ENCODE measurements around the gene MCF2L2. TPM values are rescaled to one million over a fixed set of nuclear protein-coding genes. Genes with fewer than 3 reads are reported as not detected.

MCF2L2 gene
- total RNA-seq, 1 experiment from 2014 or later, result 1.7 TPM

DNA sequence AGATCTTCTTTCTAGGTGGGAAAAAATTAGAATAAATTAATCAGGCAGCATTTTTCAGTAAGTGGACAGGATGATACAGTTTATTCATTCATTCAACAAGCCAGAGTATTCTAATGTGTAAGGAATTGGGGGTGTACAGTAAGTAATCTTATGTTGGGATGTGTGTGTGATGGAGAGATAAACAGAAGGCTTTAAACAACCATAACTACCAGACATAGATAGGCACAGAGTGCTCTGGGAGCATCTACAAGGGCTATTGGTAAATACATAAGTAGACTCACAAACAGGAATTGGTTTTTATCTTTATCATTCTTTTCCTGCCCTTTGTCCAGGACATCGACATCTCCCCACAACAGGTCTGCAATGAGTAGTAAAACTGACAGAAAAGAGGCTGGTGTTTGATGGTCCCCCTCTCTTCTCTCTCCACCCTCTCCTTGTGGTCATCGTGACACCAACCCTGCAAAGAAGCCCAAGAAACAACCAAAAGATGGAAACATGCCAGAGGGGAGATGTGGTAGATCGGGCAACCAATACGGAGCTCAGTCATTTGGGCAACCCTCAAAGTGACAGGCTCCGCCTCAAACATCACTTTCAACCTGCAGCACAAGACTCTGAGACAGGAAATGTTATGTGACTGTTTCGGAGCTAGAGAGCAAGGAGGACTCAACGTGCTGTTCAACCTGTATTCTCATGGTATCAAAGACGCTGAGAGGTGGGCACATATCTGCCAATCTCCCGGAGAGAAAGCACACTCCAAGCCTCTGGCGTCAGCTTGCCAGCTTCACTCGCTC lies 204.0 kb downstream of the MCF2L2 start:
- Histone ChIP-seq H2AFZ (no peak overlapping the region), H3K79me2 (ENCODE audit: low read depth) (no peaks in the 10 kb centered on the region), H3K27me3 (ENCODE audit: insufficient read depth, low read depth) (no peaks in the 10 kb centered on the region), H3K9me2 (ENCODE audit: insufficient read depth) (no peaks in the 10 kb centered on the region), H3F3A (ENCODE audit: insufficient read depth, low read depth) (no peaks in the 10 kb centered on the region), H3K4me1 (replicated peaks; ENCODE audit: insufficient read depth) (no peaks in the 10 kb centered on the region), H3K4me3 (no peak overlapping the region), H3K27ac (no peak overlapping the region), H4K20me1 (ENCODE audit: insufficient read depth) (no peaks in the 10 kb centered on the region), H3K36me3 (ENCODE audit: low read depth) (no peaks in the 10 kb centered on the region), H3K9me3 (ENCODE audit: insufficient read depth, low read depth) (no peaks in the 10 kb centered on the region), H3K4me2 (no peak overlapping the region)
- POLR2A ChIA-PET (ENCODE audit: unreplicated experiment), result interaction anchor here (0.9 kb wide), 1 partner anchor 14 kb away, joined by 8 read pairs; no protein-coding TSS in a partner anchor
- BruUV-seq (replicated peaks), result no TSS peak
- intact Hi-C loops (cut with micrococcal nuclease; ENCODE audit: unreplicated experiment), result no loop called here
- CTCF ChIA-PET, result no interaction called here
- no peak for DNase-seq
- TF ChIP-seq CTCF (conservative IDR thresholded peaks at IDR 0.05) (no peak), EZH2 (IDR thresholded peaks at IDR 0.05; ENCODE audit: low read depth) (no peak)

DNA sequence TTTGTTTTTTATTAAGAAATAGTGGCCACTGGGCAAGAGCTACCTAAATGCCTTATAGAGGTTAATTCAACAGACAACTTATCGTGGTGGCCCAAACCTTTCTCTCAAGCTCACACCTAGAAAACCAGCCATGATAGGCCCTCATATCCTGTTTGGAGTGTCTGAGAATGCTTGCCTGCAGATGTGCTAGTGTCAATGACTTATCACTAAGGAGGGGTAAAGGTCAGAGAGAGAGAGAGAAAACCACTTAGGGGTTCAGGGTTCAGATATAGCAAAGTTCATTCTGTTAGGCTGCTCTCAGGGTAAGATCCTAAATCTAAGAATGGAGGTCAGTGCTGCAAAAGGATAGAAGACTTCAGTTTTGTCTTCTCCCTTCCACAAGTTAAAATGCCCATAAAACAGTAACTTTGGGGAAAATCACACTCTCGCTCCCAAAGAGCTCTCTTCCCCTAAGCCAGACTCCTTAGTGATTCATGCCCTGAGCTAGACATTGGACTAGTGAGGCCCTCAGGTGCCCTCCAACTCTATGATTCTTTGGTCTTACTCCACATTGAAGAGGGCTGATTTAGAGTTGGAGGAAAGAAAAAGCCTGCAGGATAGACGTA lies 205.7 kb downstream of the MCF2L2 start:
- TF ChIP-seq CTCF (conservative IDR thresholded peaks at IDR 0.05) (no peak), EZH2 (IDR thresholded peaks at IDR 0.05; ENCODE audit: low read depth) (no peak)
- no peaks in the 10 kb centered on the region for H3K36me3 ChIP-seq (ENCODE audit: low read depth)
- no peaks in the 10 kb centered on the region for H4K20me1 ChIP-seq (ENCODE audit: insufficient read depth)
- no peaks in the 10 kb centered on the region for H3K9me3 ChIP-seq (ENCODE audit: insufficient read depth, low read depth)
- CTCF ChIA-PET, result no interaction called here
- no peak overlapping the region for H3K27ac ChIP-seq
- H3K4me1 ChIP-seq (replicated peaks; ENCODE audit: insufficient read depth), result no peaks in the 10 kb centered on the region
- POLR2A ChIA-PET (ENCODE audit: unreplicated experiment), result interaction anchor here (0.6 kb wide), 1 partner anchor 34 kb away, joined by 3 read pairs; no protein-coding TSS in a partner anchor
- no peak overlapping the region for H2AFZ ChIP-seq
- H3K4me2 ChIP-seq, result no peak overlapping the region
- no peak for DNase-seq
- H3K27me3 ChIP-seq (ENCODE audit: insufficient read depth, low read depth), result no peaks in the 10 kb centered on the region
- no peaks in the 10 kb centered on the region for H3K79me2 ChIP-seq (ENCODE audit: low read depth)
- BruUV-seq (replicated peaks), result no TSS peak
- H3F3A ChIP-seq (ENCODE audit: insufficient read depth, low read depth), result no peaks in the 10 kb centered on the region
- no peaks in the 10 kb centered on the region for H3K9me2 ChIP-seq (ENCODE audit: insufficient read depth)
- intact Hi-C loops (cut with micrococcal nuclease; ENCODE audit: unreplicated experiment), result no loop called here
- H3K4me3 ChIP-seq, result no peak overlapping the region

DNA sequence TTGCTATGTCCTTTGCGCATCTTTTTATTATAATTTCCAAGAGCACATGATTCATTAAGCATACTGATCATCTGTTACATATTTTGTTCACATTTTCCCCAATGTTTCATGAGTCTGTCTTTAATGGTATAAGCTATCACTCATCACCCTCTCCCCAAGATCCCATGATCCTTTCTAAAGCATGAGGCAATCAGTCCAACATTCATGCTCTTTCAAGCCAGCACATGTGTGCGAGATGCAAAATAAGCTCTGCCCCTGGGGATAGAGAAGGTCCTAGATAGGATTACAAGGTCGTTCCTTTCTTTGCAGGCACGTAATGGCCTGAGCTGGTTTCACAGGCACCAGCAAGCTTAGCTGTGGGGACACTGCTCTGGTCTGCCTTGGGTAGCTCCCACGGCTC lies 207.6 kb downstream of the MCF2L2 start:
- BruUV-seq (replicated peaks), result no TSS peak
- no peak for TF ChIP-seq EZH2 (IDR thresholded peaks at IDR 0.05; ENCODE audit: low read depth)
- TF ChIP-seq CTCF (conservative IDR thresholded peaks at IDR 0.05), result no peak
- Histone ChIP-seq H3K27me3 (ENCODE audit: insufficient read depth, low read depth) (no peaks in the 10 kb centered on the region), H4K20me1 (ENCODE audit: insufficient read depth) (no peaks in the 10 kb centered on the region), H3K4me1 (replicated peaks; ENCODE audit: insufficient read depth) (no peaks in the 10 kb centered on the region), H3K27ac (no peak overlapping the region), H3K4me2 (no peak overlapping the region), H3K9me2 (ENCODE audit: insufficient read depth) (no peaks in the 10 kb centered on the region), H3K4me3 (no peak overlapping the region), H2AFZ (no peak overlapping the region), H3K79me2 (ENCODE audit: low read depth) (no peaks in the 10 kb centered on the region), H3K9me3 (ENCODE audit: insufficient read depth, low read depth) (no peaks in the 10 kb centered on the region), H3F3A (ENCODE audit: insufficient read depth, low read depth) (no peaks in the 10 kb centered on the region), H3K36me3 (ENCODE audit: low read depth) (no peaks in the 10 kb centered on the region)
- intact Hi-C loops (cut with micrococcal nuclease; ENCODE audit: unreplicated experiment), result no loop called here
- ChIA-PET CTCF (no interaction called here), POLR2A (ENCODE audit: unreplicated experiment) (no interaction called here)
- DNase-seq, result no peak
